Activated naive CD4-positive, alpha-beta T cell treated with anti-CD3 and anti-CD28 coated beads, Interleukin-2, amount 50 U/mL, for 16 hours (primary cell): Measurements from ENCODE around the gene NXN.
"Not testable (repeated sequence)": the region's sequence is repeated elsewhere in the genome, so short reads cannot be mapped to it uniquely, and the experiment has no call there.

ENCODE experiments used
- DNase-seq: peaks from one replicate; pipeline ENCODE4 v3.0.0-alpha.2; 2020

NXN gene

DNA sequence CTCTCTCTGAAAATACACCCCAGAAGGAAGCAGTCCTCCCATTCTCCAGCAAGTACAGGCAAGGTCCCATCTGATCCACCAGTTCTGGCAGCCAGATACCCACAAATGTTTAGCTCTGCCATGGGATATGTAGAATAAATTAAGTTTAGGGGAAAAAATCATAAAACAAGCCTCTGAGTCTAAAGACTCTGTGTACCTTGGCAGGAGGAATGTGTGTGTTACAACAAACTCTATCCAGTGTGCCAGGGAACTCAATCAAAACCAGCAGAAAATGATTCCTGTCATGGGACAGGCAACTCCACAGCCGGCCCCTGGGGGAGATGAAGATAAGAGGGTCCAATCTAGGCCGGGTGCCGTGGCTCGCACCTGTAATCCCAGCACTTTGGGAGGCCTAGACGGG lies 124.0 kb downstream of the NXN start:
- no peak for DNase-seq

DNA sequence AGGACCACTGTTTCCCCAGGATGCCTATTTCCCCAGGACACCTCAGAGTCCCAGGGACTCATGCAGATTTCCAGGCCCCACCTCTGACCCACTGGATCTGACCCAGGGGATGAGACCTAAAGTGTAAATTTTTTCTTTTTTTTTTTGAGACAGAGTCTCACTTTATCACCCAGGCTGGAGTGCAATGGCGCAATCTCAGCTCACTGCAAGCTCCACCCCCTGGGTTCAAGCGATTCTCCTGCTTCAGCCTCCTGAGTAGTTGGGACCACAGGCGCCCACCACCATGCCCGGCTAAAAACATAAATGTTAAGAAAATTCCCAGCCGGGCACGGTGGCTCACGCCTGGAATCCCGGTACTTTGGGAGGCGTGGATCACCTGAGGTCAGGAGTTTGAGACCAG lies 126.7 kb downstream of the NXN start:
- DNase-seq, result not testable (repeated sequence)

DNA sequence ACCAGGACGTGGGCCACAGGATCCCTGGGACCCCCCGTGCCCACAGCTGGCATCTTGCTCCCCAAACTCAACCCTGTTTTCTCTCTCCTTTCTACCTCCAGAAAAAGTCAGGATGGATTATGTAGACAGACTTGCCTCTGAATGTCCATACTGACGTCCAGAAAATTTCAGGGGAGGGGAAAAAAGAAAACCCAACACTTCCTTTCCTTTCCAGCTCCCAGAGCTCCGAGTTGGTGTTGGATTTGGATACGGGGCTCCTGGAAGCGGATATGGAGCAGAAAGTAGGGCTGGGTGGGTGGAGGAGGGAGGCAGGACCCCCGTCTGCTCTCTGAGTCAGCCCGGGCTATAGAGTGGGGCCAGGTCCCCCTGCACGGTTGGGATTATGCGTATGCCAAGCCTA lies 127.2 kb downstream of the NXN start:
- DNase-seq, result no peak

DNA sequence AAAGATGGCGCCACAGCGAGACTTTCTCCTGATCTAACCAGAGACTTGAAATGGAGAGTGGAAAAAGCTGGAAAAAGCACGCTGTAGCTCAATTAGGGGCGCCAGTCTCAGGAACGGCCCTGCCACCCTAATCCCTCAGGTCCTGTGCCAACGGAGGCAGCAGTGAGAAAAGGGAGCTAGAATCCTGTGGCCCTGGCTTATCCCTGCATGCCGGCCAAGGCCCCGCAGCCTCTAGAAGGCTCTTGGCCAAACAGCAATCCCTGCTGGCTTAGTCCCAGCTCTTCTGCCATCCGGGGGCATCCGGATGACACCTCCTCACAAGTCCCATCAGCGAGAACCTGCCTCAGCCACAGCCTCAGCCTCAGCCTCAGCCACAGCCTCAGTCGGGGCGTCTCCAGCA lies 127.7 kb downstream of the NXN start:
- no peak for DNase-seq

DNA sequence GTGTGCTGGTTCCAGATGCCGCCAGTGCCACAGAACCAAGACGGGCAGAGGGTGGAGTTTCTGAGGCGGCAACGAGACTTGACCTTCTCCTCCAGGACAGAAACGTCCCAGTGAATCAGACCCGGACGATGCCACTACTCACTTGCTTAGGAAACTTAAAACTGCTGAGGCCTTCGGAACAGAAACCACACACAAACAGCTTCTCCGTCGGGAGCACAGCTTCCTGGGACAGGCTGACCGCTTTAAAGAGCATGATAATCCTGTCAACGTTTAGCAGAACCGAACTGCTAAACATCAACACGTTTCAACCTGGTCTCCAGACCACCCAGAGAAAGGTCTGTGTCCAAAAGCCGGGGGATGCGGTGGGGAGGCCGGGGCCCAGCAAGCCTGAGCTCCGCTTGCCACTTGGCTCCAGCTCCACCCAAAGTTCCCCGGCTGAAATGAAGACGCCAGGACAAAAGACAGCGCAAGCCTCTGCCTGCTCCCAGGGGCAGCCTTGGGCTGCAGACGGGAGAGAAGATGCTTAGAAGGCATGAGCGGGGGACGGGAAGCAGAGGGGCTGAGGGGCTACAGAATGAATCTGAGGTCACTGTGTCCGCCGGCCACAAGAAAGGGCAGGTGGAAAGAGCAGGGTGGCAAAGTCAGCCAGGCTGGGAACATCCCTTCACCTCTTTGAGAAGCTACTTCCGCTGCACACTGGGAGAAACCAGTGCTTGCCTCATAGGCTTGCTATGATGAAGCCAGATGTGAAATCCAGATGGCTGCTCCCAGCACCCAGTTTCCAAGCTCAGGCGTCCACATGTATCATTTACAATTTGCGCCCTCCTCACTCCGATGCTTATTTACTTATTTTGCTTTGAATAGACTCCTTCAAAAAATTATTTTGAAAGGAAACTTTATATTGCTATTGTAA lies 128.5 kb downstream of the NXN start:
- DNase-seq, result no peak

DNA sequence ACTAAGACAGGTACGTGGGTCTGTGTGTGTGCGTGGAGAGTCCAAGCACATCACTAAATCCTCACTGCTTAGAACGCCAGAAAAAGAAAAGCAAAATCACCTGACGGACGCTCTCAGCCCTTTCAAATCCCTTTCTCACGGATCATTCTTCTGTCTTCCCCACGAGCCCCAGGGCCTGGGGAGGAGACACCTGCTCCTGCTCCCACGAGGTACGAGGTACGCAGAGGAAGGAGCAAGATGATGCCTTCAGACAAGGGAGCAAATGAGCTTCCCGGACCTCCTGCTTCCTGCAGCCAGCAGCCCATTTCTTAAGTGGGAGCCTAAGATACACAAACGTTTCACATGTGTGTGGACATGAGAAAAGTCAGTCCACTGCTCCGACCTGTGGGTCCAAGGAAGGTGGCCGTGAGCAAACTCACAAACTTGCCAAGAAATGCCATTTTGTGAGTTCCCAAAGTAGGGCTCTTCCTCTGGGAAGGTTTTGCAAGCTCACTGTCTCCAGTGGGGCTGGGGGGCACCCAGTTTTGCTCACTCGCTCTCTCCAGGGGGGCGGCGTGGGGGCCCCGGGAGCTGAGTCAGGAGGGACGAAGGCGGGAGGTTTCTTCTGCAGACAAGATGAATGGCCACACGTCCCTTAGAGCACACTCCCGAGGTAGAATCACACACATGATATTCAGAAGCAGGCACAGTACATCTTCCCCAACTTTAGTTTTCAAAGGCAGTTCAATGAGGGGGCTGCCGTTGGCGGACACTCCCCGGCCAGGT lies 129.3 kb downstream of the NXN start:
- no peak for DNase-seq

DNA sequence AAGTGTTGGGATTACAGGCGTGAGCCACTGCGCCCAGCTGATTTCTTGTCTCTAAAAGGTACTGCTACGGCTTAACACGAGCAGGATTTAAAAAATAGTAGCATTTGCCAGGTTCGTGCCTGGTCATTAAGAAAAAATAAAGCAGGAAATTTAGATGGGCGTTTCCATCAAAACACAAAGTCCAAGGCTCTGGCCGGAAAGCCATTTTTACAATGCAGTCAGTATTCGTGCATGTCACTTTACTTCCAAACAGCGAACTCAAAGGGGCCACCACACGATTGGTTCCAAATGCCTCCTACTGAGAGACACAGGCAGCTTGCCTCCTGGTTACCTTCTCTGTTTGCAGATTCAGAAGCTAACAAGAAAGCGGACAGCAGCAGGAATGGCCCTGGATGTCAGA lies 131.2 kb downstream of the NXN start:
- no peak for DNase-seq

DNA sequence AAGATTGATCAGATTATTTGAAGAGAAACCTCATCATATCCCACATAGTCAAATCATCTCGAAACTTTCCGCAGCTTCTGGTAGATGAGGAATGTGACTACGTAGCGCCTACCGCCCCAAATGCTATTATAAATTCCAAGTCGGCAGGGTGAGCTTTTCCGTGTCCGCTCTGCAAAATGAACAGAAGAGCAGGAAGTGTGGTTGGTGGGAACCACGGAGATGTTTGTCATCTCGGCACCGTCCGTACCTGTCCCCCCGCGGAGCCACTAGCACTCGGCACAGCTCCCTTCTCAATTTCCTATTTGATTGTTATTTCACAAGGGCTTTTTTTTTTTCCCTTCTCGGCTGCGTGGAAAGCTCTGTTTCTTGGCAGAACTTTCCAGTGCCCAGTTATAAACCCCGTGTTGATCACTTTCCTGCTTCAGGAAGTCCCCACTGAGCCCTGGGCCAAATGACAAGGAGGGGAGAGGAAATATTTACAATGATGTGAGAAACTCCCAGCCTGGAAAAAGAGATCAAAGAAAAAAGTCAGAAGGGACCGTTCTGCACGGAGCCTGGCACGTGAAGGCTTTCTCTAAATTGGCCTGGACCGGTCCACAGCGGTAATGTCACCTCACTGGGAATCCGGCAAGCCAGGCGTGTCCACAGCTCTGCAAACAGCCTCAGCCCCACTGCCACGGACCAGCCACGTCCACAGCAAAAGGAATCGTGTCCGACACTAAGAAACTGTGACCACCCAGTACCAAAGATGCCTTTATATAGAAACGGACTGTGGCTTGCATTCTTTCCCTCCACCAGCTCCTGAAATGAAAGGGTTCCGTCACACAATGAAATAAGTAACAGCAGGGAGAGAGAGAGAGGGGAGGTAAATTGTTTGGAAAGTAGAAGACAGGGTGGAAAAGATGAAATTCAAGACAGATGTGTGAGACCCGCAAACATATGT lies 132.4 kb downstream of the NXN start:
- no peak for DNase-seq

DNA sequence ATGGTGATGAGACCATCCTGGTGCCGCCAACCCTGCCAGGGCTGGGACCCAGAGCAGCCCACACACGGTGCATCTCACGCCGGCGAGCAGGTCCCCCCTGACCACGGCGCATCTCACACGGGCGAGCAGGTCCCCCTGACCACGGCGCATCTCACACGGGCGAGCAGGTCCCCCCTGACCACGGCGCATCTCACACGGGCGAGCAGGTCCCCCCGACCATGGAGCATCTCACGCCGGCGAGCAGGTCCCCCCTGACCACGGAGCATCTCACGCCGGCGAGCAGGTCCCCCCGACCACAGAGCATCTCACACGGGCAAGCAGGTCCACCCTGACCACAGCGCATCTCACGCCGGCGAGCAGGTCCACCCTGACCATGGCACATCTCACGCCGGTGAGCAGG lies 138.3 kb downstream of the NXN start:
- DNase-seq, result no peak

DNA sequence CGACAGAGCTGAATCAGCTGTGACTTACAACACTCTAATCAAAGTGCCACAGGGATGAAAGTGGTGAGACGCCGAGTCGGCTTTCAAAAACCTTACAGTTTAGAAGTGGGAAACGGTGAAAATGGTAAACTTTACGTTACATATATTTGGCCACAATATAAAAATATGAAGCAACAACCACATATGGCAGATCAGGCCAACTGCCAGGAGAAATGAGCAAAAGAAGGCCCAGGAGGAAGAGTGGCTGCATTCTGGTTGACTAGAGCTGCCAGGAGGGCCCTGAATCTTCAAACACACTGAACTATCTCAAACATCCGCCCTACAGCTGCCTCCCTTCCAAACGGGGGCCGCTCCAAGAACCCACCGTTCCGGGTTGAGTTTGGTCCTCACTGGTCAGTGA lies 141.1 kb downstream of the NXN start:
- DNase-seq, result no peak

DNA sequence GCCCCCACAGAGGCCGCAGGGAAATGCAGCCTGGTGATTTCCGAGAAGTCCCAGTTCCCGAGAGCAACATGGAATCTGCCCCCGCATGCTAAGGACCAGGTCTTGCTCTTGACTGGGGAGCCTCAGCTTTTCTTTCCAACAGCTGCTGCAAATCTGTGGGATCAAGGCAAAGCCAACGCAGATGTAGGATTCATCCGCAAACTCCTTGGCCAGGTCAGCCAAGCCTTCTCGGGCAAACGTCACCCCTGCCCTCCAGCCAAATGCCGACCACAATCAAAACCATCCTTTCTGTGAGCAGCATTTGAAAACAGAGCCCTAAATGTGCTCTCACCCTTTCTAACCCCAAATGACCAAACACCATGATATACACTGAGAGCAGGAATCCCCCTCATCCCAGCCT lies 143.4 kb downstream of the NXN start:
- no peak for DNase-seq

DNA sequence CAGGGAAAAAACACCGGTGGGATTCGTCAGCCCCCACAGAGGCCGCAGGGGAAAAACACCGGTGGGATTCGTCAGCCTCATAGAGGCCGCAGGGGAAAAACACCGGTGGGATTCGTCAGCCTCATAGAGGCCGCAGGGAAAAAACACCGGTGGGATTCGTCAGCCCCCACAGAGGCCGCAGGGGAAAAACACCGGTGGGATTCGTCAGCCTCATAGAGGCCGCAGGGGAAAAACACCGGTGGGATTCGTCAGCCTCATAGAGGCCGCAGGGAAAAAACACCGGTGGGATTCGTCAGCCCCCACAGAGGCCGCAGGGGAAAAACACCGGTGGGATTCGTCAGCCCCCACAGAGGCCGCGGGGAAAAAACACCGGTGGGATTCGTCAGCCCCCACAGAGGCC lies 143.9 kb downstream of the NXN start:
- DNase-seq, result not testable (repeated sequence)

DNA sequence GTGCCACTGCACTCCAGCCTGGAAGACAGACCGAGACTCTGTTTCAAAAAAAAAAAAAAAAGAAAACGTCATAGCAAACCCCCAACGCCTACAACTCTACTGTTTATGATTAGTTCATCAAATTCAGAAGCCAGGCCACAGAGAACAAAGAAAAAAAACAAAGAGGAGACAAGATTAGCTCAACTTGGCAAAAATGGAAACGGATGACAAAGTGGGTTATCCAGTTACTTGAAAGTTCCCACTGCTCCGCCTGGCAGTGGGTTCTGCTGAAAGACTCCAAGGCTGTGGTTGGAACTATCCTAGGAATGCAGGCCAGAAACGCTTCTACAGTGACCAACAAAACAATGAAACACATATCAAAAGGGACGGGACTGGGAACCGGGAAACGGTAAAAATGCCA lies 144.3 kb downstream of the NXN start:
- no peak for DNase-seq

DNA sequence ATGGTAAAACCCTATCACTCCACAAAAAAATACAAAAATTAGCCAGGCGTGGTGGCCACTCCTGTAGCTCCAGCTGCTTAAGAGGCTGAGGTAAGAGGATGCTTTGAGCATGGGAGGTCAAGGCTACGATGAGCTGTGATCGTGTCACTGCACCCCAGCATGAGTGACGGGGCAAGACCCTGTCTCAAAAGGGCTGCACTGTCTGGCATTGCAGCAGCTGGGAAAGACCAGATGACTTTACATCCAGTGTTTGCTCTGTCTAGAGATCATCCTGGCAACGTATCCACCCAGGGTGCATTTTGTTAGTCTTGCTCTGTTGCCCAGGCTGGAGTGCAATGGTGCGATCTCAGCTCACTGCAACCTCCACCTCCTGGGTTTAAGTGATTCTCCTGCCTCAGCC lies 145.4 kb downstream of the NXN start:
- DNase-seq, result no peak

DNA sequence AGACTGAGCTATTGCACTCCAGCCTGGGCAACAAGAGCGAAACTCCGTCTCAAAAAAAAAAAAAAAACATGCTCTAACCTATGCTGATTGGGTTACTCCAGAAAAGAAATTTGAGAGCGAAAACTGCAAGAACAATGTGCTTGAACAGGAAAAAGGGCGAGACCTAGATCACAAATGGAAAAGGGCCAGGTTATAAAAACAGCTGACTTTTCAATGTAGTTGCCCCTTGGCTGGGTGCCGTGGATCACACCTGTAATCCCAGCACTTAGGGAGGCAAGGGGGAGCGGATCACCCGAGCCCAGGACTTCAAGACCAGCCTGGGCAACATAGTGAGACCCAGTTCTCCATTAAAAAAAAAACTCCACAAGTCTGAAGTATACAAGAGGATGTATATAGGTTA lies 148.6 kb downstream of the NXN start:
- DNase-seq, result no peak

DNA sequence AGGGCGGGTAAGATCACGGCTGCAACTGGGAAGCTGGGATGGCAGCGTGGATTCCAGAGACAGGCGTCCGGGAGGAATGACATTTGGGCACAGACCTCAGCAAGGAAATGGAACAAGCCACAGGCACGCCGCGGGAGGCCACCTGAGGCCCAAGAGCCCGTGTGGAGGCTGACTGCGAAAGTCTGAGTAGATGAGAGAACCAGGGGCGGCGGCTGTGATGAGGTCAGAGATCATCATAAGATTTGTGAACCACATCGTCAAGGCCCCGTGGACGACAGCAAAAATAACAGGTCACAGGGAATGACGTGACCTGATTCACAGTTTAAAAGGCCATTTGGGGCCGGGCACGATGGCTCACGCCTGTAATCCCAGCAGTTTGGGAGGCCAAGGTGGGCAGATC lies 149.2 kb downstream of the NXN start:
- no peak for DNase-seq

DNA sequence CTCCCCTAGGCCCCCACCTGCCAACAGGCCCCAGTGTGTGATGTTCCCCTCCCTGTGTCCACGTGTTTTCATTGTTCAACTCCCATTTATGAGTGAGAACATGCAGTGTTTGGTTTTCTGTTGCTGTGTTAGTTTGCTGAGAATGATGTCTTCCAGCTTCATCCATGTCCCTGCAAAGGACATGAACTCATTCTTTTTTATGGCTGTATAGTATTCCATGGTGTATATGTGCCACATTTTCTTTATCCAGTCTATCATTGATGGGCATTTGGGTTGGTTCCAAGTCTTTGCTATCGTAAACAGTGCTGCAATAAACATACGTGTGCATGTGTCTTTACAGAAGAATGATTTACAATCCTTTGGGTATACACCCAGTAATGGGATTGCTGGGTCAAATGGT lies 150.0 kb downstream of the NXN start:
- not testable (repeated sequence) for DNase-seq

DNA sequence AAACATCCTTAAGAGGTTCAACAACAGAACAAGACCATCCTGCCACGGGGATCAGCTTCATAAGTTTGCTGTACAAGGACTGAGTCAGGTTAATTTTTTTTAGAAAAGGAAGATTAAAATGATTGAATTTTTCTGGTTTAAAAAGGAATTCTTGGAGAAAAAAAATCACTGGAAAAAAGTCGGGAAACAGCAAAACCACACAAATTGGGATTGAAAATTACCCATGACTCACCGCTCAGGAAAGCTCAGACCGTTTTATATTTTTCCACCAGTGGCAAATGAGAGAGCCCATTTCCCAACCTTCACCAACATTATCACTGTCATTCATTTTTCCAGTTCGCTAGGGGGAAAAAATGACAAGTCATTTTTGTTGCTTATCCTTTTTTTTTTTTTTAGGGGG lies 150.8 kb downstream of the NXN start:
- DNase-seq, result no peak

DNA sequence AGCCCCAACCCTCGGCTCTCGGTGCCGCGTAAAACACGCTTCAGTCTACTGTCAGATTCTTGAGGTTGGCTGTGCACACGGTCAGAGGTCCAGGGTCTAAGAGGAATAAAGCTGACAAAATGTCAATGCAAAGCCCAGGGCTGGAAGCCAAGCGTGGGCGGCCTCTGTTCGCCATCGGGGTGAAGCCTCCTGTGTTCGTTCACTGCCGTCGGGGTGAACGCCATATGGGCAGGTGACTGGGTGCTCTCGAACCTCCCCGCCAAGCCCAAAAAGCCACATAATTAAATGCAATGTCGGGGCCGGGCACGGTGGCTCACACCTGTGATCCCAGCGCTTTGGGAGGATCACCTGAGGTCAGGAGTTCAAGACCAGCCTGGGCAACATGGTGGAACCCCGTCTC lies 152.8 kb downstream of the NXN start:
- DNase-seq, result no peak

DNA sequence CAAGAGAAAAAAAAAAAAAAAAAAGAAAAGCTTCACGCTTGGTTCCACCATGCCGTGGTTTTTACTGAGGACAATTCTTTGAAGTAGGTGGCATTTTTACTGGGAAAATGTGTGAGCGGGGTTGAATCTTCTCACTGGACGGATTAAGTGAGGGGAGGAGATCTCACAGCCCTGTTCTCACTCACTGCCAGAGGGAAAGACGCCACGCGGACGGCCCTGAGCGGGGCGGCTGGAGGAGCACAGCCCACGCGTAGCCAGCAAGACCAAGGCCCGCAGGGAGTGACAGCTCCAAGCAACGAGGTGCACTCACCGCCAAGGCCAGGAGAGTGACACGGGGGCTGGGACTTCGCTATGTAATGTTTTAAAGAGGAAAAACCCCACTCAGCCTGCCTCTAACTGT lies 154.4 kb downstream of the NXN start:
- no peak for DNase-seq

DNA sequence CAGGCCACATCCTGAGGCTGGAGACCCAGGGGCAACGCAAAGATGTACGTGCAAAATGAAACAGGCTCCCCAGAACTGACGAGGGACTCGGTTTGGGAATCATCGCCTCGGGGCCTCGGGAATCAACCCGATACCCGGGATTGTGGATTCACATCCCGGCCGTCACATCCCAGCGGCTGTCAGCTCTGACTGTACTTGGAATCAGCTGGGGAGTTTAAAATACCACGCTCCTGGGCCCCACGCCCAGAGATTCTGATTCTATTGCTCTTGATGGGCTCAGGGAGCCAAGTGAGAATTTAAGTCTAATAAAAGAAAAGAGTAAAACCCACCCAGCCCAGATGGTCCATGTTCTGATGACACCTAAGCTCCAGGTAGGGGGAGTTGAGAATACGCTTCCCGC lies 155.2 kb downstream of the NXN start:
- no peak for DNase-seq

DNA sequence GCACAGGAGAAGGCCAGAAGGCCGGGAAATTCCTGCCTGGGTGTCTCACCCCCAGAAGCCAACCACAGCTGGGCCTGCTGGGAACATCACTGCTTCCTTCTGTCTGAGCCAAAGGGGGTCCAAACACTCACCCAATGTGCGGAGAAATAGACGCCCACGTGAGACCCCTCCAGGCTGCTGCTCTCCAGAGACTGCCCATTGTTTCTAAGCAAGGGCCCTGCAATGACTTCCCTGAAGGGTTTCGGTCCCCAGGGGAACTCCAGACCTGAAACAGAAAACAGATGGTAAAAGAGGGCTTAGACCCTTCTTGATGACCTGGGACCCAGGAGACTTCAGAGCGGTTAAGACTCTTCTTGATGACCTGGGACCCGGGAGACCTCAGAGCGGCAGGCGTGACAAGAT lies 156.1 kb downstream of the NXN start:
- no peak for DNase-seq

DNA sequence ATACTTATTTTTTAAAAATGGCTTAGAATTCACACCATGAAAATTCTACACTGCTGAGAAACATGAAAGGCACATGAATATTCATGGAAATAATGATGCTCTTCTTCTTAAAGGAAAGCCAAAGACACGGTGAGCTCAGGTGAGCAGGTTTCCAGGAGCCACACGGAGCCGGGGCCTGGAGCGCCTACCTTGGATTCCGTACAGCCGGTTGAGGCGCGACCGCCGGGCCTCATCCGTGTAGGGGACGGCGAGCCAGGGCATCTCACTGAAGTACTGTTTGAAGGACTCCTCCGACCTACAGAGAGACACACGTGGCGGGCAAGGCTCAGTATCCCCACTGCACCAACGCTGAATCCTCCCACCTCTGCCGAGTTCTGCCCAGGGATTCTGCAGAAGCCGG lies 160.3 kb downstream of the NXN start:
- DNase-seq, result no peak
